HFF-Myc (cell line): Measurements from ENCODE around the gene TSFM.

Source experiments
- DNase-seq: peaks from one replicate; pipeline ENCODE4 v3.0.0-alpha.2; 2011; ENCODE audit warnings: low read depth; ENCODE audit errors: extremely low read depth
- H3K4me3 ChIP-seq: replicated peaks from 2 replicates; pipeline ENCODE4 v1.5.1; 2011; ENCODE audit warnings: low read depth, mild to moderate bottlenecking, control low read depth, low read length
- CTCF ChIP-seq: IDR thresholded peaks from 2 replicates; pipeline ENCODE4 v1.5.1; 2012; ENCODE audit warnings: mild to moderate bottlenecking, low read depth, low read length, control low read depth; ENCODE audit errors: missing control alignments

Gene TSFM

GRCh38 chr12:57737467-57738460 is 44.8 kb upstream of the TSFM start:
- H3K4me3 ChIP-seq, result peak overlapping the region; percentile 26
- no peak for TF ChIP-seq CTCF
- DNase-seq, result no peak

- H3K4me3 ChIP-seq, result peak within 1 kb of the TSS; percentile 26
- no peak for DNase-seq
- no peak for TF ChIP-seq CTCF
Observed at GRCh38 chr12:57738661-57739237, 43.8 kb upstream of the TSFM start, which contains the start of gene AGAP2. TSS of gene AGAP2 (minus strand) at chr12:57738742. CDS start at chr12:57738246, 496 bp downstream.

GRCh38 chr12:57739387-57739786 is 43.2 kb upstream of the TSFM start:
- TF ChIP-seq CTCF, result no peak
- DNase-seq, result no peak
- H3K4me3 ChIP-seq, result no peak overlapping the region

GRCh38 chr12:57739914-57740538 is 42.6 kb upstream of the TSFM start:
- TF ChIP-seq CTCF, result no peak
- no peak for DNase-seq
- no peak overlapping the region for H3K4me3 ChIP-seq

- no peak overlapping the region for H3K4me3 ChIP-seq
- DNase-seq, result no peak
- TF ChIP-seq CTCF, result no peak
Observed at GRCh38 chr12:57740656-57741412, 41.8 kb upstream of the TSFM start.

GRCh38 chr12:57741413-57741789 is 41.2 kb upstream of the TSFM start:
- H3K4me3 ChIP-seq, result no peak overlapping the region
- DNase-seq, result no peak
- TF ChIP-seq CTCF, result no peak
